Progenitor cell of endocrine pancreas (in vitro differentiated cells): ENCODE results near the gene IRS4. TPM values are rescaled to one million over a fixed set of nuclear protein-coding genes. Genes with fewer than 3 reads are reported as not detected.

Source experiments
- DNase-seq: peaks from one replicate; pipeline ENCODE4 v3.0.0; 2021; ENCODE audit warnings: low spot score; ENCODE audit not compliant: unreplicated experiment
- H3K27ac Mint-ChIP-seq: 2 replicates; pipeline ENCODE4 v1.8.0; 2021; ENCODE audit warnings: mild to moderate bottlenecking, moderate library complexity, mixed read lengths
- H3K27me3 Mint-ChIP-seq: 2 replicates; pipeline ENCODE4 v1.8.0; 2021; ENCODE audit warnings: mixed read lengths
- H3K36me3 Mint-ChIP-seq: 2 replicates; pipeline ENCODE4 v1.8.0; 2022; ENCODE audit warnings: mixed read lengths; ENCODE audit not compliant: insufficient read depth
- H3K4me1 Mint-ChIP-seq: 2 replicates; pipeline ENCODE4 v1.8.0; 2021; ENCODE audit warnings: low read depth, mixed read lengths
- H3K4me3 Mint-ChIP-seq: 2 replicates; pipeline ENCODE4 v1.8.0; 2021; ENCODE audit warnings: low read depth, mild to moderate bottlenecking, moderate library complexity, mixed read lengths
- H3K9me3 Mint-ChIP-seq: 2 replicates; pipeline ENCODE4 v1.8.0; 2021; ENCODE audit warnings: low read depth, mixed read lengths
- total RNA-seq: library from RNA; stranded (reverse); gene quantifications from 2 replicates; pipeline ENCODE4 v1.2.1, GENCODE V29; 2021
- TF ChIP-seq, protein P1 (sequence below): fragments of 200-600 bp; sonication (generic); IDR thresholded peaks from one replicate; pipeline ENCODE4 v1.5.0; 2021; ENCODE audit warnings: antibody characterized with exemption, mild to moderate bottlenecking; ENCODE audit not compliant: unreplicated experiment

Gene IRS4
- total RNA-seq, 1 donor from 2014 or later = 1.2 TPM

DNA sequence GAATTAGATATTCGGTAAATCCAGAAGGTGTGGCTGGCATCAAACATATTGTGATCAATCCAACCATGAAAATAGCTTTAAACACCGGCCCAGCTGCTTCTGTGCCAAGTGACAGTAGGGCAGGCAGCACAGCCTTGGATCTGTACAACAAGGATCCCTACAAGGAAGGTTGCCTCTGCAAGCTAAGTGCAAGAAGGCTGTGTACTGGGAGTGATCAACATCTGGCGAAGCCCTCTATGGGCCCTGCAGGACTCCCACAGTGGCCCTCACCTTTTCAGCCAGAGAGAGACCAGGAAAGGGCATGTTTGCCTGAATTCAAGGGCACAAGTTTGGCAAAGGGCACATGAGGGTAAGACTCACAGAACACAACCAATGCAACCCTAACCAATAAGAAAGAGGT is 9.6 kb downstream of the IRS4 start:
- no peaks in the 10 kb centered on the region for H3K9me3 Mint-ChIP-seq
- no peak overlapping the region for H3K27ac Mint-ChIP-seq
- H3K4me3 Mint-ChIP-seq = no peak overlapping the region
- no peaks in the 10 kb centered on the region for H3K4me1 Mint-ChIP-seq
- no peaks in the 10 kb centered on the region for H3K36me3 Mint-ChIP-seq
- no peak for DNase-seq
- peaks cover 34% of the 10 kb centered on the region for H3K27me3 Mint-ChIP-seq
- TF ChIP-seq, protein P1, sequence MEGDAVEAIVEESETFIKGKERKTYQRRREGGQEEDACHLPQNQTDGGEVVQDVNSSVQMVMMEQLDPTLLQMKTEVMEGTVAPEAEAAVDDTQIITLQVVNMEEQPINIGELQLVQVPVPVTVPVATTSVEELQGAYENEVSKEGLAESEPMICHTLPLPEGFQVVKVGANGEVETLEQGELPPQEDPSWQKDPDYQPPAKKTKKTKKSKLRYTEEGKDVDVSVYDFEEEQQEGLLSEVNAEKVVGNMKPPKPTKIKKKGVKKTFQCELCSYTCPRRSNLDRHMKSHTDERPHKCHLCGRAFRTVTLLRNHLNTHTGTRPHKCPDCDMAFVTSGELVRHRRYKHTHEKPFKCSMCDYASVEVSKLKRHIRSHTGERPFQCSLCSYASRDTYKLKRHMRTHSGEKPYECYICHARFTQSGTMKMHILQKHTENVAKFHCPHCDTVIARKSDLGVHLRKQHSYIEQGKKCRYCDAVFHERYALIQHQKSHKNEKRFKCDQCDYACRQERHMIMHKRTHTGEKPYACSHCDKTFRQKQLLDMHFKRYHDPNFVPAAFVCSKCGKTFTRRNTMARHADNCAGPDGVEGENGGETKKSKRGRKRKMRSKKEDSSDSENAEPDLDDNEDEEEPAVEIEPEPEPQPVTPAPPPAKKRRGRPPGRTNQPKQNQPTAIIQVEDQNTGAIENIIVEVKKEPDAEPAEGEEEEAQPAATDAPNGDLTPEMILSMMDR = no peak

- no peak for DNase-seq
- TF ChIP-seq, protein P1 = no peak
- Mint-ChIP-seq H3K36me3 (no peaks in the 10 kb centered on the region), H3K9me3 (no peaks in the 10 kb centered on the region), H3K4me1 (no peaks in the 10 kb centered on the region), H3K27me3 (no peaks in the 10 kb centered on the region), H3K27ac (no peak overlapping the region), H3K4me3 (no peak overlapping the region)
Measured at GRCh38 chrX:108722561-108722960, 13.8 kb downstream of the IRS4 start.

- no peaks in the 10 kb centered on the region for H3K27me3 Mint-ChIP-seq
- H3K4me1 Mint-ChIP-seq = no peaks in the 10 kb centered on the region
- H3K9me3 Mint-ChIP-seq = peaks cover 24% of the 10 kb centered on the region
- TF ChIP-seq, protein P1 = no peak
- H3K36me3 Mint-ChIP-seq = peaks cover 2% of the 10 kb centered on the region
- no peak overlapping the region for H3K27ac Mint-ChIP-seq
- H3K4me3 Mint-ChIP-seq = no peak overlapping the region
- no peak for DNase-seq
Measured at GRCh38 chrX:108712886-108713285, 23.5 kb downstream of the IRS4 start.

DNA sequence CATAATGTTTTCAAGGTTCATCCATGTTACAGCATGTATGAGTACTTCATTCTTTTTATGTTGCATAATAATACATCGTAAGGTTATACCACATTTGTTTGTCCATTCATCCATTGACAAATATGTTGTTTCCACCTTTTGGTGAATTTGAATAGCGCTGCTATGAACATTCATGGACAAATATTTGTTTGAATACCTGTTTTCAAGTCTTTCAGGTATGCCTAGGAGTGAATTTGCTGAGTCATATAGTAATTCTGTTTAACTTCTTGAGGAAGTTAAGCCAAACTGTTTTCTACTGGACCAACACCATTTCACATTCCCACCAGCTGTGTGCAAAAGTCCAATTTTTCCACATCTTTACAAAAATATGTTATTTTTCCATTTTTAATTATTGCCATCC is 31.5 kb downstream of the IRS4 start:
- H3K27me3 Mint-ChIP-seq = no peaks in the 10 kb centered on the region
- TF ChIP-seq, protein P1 = no peak
- H3K9me3 Mint-ChIP-seq = no peaks in the 10 kb centered on the region
- peaks cover 8% of the 10 kb centered on the region for H3K4me1 Mint-ChIP-seq
- peak overlapping the region; percentile 62 for H3K27ac Mint-ChIP-seq
- H3K36me3 Mint-ChIP-seq = no peaks in the 10 kb centered on the region
- DNase-seq = no peak
- no peak overlapping the region for H3K4me3 Mint-ChIP-seq

GRCh38 chrX:108702530-108702929 is 33.8 kb downstream of the IRS4 start:
- Mint-ChIP-seq H3K4me1 (peaks cover 8% of the 10 kb centered on the region), H3K27me3 (no peaks in the 10 kb centered on the region), H3K4me3 (no peak overlapping the region), H3K36me3 (peaks cover 2% of the 10 kb centered on the region), H3K27ac (no peak overlapping the region), H3K9me3 (no peaks in the 10 kb centered on the region)
- no peak for DNase-seq
- TF ChIP-seq, protein P1 = no peak
